Measurements from ENCODE around the gene GPC5.

Gene GPC5

GRCh38 chr13:91774397-91774796 lies 376.0 kb downstream of the GPC5 start (continued):
- TF ChIP-seq ZNF692 (tag by site-specific recombination; IDR thresholded peaks at IDR 0.05) = no peak
- no peak for TF ChIP-seq ZNF221 (tag by site-specific recombination; IDR thresholded peaks at IDR 0.05; ENCODE audit: borderline replicate concordance)
- TF ChIP-seq ZNF530 (tag by site-specific recombination; IDR thresholded peaks at IDR 0.05; ENCODE audit: low read depth) = no peak
- TF ChIP-seq ZNF155 (tag by site-specific recombination; IDR thresholded peaks at IDR 0.05) = no peak
- no peak for TF ChIP-seq ZNF112 (tag by site-specific recombination; IDR thresholded peaks at IDR 0.05)
- no peak for TF ChIP-seq ZNF677 (tag by site-specific recombination; IDR thresholded peaks at IDR 0.05)
- no peak for TF ChIP-seq ZBTB6 (tag by site-specific recombination; IDR thresholded peaks at IDR 0.05)
- TF ChIP-seq ZNF10 (tag by site-specific recombination; IDR thresholded peaks at IDR 0.05) = no peak

- Histone ChIP-seq H3K4me3 (ENCODE audit: low read depth, low read length) (no peak overlapping the region), H3K9me3 (ENCODE audit: control insufficient read depth, insufficient read depth, low read depth, low read length) (no peaks in the 10 kb centered on the region), H3K36me3 (ENCODE audit: control insufficient read depth in 2 of 2, insufficient read depth in 1 of 2, low read length in 2 of 2) (no peaks in the 10 kb centered on the region), H3K4me1 (ENCODE audit: control insufficient read depth, insufficient read depth, low read length) (no peaks in the 10 kb centered on the region), H3K27ac (ENCODE audit: extremely low read depth, low read depth, low read length) (no peak overlapping the region)
- ChIA-PET CTCF (no interaction called here), POLR2A (no interaction called here)
- TF ChIP-seq ZNF155 (tag by site-specific recombination; IDR thresholded peaks at IDR 0.05) (no peak), SETDB1 (IDR thresholded peaks at IDR 0.05; ENCODE audit: insufficient read length, low read length) (no peak), TCF7L2 (IDR thresholded peaks at IDR 0.05; ENCODE audit: borderline replicate concordance, low read depth, low read length) (peak; percentile 81; the same call in 1 of the 2 replicates)
These were observed 378.3 kb downstream of the GPC5 start for GRCh38 chr13:91776611-91777193.

- POLR2A ChIA-PET = no interaction called here
- TF ChIP-seq ZNF394 (tag by site-specific recombination; IDR thresholded peaks at IDR 0.05; ENCODE audit: borderline replicate concordance) = no peak
- no peak for TF ChIP-seq ZNF10 (tag by site-specific recombination; IDR thresholded peaks at IDR 0.05)
- TF ChIP-seq KLF17 (tag by site-specific recombination; IDR thresholded peaks at IDR 0.05) = no peak
- no peak for TF ChIP-seq ZBTB10 (tag by site-specific recombination; IDR thresholded peaks at IDR 0.05)
- no peak for TF ChIP-seq ZNF138 (tag by site-specific recombination; IDR thresholded peaks at IDR 0.05; ENCODE audit: borderline replicate concordance)
- H3K4me3 ChIP-seq (ENCODE audit: low read depth, low read length) = no peak overlapping the region
- no peaks in the 10 kb centered on the region for H3K4me1 ChIP-seq (ENCODE audit: control insufficient read depth, insufficient read depth, low read length)
- H3K36me3 ChIP-seq (ENCODE audit: control insufficient read depth in 2 of 2, insufficient read depth in 1 of 2, low read length in 2 of 2) = no peaks in the 10 kb centered on the region
- no peak overlapping the region for H3K27ac ChIP-seq (ENCODE audit: extremely low read depth, low read depth, low read length)
- H3K9me3 ChIP-seq (ENCODE audit: control insufficient read depth, insufficient read depth, low read depth, low read length) = no peaks in the 10 kb centered on the region
- CTCF ChIA-PET = interaction anchor here (0.6 kb wide), 1 partner anchor 29 kb away, joined by 3 read pairs; no protein-coding TSS in a partner anchor
These were observed 379.7 kb downstream of the GPC5 start for GRCh38 chr13:91778123-91778522.

Measured in HEK293 (cell line).